Measurements from ENCODE around the gene MCUB.
"Not testable (repeated sequence)": the region's sequence is repeated elsewhere in the genome, so short reads cannot be mapped to it uniquely, and the experiment has no call there.

Gene MCUB

DNA sequence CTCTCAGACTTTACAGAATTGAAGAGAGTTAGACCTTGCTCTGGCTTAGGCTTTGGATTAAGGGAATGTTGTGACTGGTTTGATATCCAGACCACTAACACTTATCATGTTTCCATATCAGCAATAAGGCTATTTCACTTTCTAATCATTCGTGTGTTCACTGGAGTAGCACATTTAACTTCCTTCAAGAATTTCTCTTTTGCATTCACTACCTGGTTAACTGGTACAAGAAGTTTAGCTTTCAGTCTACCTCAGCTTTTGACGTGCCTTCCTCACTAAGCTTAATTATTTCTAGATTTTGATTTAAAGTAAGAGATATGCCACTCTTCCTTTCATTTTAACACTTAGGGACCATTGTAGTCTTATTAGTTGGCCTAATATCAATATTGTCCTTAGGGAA, 80.6 kb downstream of the MCUB start:
- no peak for DNase-seq

DNA sequence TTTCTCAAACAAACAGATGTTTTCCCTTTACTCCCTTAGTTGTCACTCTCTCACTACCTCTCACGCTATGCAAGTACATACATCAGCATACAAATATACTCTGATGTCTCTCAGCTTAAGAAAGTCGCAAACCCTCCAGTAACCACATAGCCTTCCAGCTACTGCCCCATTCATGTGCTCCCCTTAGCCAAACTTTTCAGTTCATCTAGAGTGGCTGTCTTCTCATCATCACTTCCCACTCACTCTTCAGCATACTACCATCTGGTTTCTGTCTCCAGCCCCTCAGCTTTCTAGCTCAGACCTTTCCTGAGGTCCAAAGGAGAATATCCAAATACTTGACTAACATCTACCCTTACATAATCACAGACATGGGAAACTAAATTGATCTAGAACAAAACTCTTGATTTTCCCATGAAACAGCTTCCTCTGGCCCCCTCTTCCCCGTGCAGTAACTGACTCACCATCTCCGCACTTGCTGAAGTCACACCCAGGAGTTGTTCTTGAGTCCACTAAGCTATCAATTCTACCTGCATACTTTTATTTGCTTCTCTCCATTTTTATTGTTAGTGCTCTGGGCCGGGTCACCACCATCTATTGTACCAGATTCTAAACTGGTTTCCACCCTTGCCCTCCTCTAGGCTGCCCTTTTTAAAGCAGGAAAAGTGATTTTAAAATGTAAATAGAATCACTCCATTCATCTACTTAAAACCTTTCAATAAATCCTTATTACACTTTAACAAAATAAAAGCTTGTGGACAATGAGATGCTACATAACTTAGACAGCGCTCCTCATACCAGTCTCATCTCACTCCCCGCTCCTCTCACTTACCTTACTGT, 86.0 kb downstream of the MCUB start:
- no peak for DNase-seq

DNA sequence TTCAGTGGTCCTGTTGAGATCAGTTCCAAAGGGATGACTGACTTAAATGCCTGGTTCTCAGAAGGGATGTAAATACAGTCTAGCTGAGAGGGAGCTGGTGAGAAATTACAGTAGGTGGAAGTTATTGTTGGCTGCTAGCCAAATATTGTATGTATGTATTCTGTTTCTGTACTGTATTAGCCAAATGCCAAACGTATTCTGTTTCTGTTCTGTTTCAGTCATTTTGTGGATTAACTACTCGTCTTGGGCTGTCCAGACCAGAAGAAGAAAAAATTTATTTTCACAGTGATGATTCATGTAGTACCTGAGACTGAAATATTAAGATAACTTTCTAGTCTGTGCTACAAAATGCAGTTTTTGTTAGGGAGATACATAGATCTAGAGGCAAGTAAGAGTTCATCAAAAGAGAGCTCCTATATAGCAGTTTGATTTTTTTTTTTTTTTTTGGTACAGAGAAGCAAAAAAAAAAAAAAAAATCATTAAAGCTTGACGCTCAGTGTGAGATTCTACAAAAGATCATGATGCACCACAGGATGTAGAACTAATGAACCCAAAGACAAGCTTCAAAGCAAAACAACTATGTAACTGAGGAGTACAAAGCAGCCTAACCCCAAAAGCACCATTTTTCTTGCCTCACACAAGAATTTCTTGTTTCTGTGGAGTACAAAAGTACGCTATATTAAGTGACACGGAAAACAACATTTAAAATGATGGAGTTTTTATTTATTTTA, 88.4 kb downstream of the MCUB start:
- DNase-seq: peak; percentile 7

- no peak for DNase-seq
Observed at GRCh38 chr4:109648997-109649575, 89.0 kb downstream of the MCUB start.

- no peak for DNase-seq
Observed at GRCh38 chr4:109649872-109650271, 89.8 kb downstream of the MCUB start.

DNA sequence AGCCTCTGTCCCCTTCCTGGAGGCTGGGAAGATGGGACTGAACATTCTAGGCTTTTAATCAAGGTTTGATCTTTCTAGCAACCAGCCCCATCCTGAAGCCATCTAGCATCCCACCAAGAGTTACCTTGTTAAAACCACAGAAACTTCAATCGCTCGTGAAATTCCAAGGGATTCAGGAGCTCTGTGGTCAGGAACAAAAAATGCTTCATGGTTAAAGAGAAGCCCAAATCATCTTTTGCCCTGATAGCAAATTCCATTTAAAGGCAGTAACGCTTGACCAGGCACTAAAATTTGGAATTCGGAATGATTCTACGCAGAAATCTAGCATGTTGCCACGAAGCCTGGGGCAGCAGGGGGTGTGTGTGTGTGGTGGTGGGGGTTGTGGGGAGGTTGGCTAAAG, 95.3 kb downstream of the MCUB start:
- DNase-seq: no peak

GRCh38 chr4:109657854-109658418, 97.9 kb downstream of the MCUB start:
- no peak for DNase-seq

GRCh38 chr4:109658871-109659410, 98.9 kb downstream of the MCUB start:
- no peak for DNase-seq

DNA sequence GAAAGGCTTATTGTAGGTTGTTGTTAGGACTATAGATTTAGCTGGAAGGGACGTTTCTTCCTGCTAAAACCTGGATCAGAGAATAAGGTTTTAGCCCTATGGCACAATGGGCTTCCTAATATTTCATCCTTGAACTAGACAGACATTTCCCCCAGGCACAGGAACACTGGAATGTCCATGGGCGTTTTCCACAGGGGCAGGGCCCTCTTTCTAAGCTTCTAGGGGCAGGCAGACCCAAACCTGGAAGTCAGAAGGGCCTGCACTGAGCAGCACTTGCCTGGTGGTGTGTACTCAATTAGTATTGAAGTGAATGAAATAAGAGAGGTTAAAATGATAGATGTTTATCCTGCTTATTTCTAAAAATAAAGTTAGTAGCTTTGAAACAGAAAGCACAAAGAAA, 102.1 kb downstream of the MCUB start:
- DNase-seq: no peak

DNA sequence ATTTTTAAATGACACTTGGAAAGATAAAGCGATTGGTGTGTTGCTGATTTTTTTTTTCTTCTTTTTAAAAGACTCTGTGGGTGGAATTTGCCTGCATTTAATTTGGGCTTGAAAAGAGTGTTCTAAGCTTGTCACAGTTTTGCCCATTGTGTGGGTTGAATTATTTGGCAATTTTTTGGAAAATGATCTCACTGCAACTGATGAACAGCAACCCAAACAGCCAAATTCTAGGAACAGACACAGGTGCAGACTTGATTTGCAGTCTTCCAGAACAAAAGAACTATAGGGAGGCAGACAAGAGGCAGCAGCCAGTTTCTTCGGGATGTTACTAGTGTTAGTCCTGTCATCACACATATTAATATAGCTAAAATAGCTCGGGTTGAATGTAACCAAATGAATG, 102.7 kb downstream of the MCUB start:
- DNase-seq: no peak

- no peak for DNase-seq
Observed at GRCh38 chr4:109665783-109666485, 105.9 kb downstream of the MCUB start.

GRCh38 chr4:109671350-109671749, 111.3 kb downstream of the MCUB start:
- DNase-seq: no peak

GRCh38 chr4:109672169-109672930, 112.3 kb downstream of the MCUB start:
- DNase-seq: no peak

DNA sequence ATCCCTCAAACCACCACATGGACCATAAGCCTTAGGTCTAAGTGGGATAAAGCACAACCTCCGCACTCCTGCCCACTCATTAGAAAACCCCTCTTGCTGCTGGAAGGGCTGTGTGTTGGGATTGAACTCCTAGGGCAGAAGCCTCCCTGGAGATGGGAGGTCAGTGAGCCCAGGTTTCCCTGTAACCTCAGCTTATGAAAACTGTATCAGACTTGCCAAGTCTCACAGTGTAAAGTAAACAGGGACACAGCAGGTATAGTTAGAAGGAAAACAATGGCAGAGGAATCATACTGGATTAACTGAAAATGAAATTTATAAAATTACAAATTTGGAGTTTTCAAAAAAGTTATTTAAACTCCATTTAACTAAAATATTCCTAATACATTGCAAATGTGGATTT, 113.3 kb downstream of the MCUB start:
- no peak for DNase-seq

DNA sequence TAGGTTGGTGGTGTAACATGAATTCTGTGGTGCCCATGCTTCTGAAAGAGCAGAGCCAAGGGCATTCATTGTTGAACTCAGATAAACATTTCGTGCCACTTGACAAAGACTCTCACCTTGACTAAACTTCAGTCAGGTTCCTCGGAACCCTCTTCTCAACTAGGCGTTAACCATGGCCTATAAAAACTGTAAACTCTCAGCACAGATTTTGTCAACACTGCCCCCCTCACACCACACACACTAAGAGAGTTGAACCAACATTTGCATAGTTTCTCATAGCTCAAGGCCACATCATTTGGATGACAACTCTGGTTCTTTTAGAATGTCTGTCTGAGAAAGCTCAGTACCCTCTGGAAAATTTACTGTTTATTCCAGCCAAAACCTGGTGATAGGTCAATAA, 115.1 kb downstream of the MCUB start:
- DNase-seq: no peak

- no peak for DNase-seq
Observed at GRCh38 chr4:109675843-109676242, 115.8 kb downstream of the MCUB start.

GRCh38 chr4:109676886-109677285, 116.8 kb downstream of the MCUB start:
- DNase-seq: no peak

GRCh38 chr4:109678472-109678871, 118.4 kb downstream of the MCUB start:
- DNase-seq: not testable (repeated sequence)

- DNase-seq: not testable (repeated sequence)
Observed at GRCh38 chr4:109678925-109679324, 118.9 kb downstream of the MCUB start.

DNA sequence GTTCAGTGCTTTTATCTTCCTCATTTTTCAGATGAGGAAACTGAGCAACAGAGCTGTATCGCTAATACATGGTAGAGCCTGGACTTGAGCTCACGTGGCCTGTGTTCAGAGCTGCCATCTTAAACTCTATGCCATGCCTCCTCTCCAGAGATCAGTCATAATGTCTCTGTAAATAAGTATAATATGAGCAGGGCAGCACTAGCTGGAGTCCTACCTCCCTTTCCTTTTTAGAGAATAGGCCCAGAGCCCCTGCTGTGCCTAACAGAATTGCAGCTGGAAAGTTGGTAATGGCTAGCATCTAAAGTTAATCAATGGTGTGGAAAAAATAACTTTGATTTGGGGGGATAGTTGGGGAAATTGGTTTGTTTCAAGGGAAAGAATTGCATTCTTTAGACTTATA, 122.8 kb downstream of the MCUB start:
- no peak for DNase-seq

DNA sequence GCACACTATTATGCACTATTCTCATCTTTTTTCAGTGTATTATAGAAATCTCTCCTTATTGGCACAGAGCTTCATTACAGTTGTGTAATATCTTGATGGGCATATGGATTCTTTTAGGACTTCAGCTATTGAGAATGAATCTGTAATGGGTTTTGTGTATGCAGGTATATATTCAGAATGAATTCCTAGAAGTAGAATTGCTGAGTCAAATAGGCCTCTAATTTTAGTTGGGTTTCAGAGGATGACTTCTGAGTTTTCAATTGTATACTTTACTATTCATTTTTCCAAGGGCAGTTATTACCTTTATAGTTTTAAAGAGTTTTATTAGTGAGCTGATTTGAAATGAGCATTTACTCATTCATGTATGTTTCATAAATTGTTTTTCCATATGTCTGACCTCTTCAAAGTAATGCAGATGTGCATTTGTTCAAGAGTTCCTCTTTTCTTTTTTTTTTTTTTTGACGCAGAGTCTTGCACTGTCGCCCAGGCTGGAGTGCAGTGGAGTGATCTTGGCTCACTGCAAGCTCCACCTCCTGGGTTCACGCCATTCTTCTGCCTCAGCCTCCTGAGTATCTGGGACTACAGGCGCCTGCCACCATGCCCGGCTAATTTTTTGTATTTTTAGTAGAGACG, 123.7 kb downstream of the MCUB start:
- DNase-seq: no peak

Data from SHP77 treated with DMSO at 0.1 percent for 48 hours (cell line).